NCI-H82 treated with DMSO at 0.1 percent for 48 hours (cell line): ENCODE measurements around the gene MRGPRF.

ENCODE experiments used
- DNase-seq: peaks from one replicate; lab custom pipeline; 2025; ENCODE audit not compliant: unreplicated experiment; lab: John Stamatoyannopoulos, UW

MRGPRF gene

GRCh38 chr11:68966894-68967780, 45.9 kb downstream of the MRGPRF start:
- no peak for DNase-seq

GRCh38 chr11:68965901-68966853, 46.9 kb downstream of the MRGPRF start:
- DNase-seq, result no peak

- DNase-seq, result no peak
Measured at GRCh38 chr11:68963779-68964178, 49.3 kb downstream of the MRGPRF start.

GRCh38 chr11:68962527-68963250, 50.4 kb downstream of the MRGPRF start:
- no peak for DNase-seq

- DNase-seq, result no peak
Measured at GRCh38 chr11:68961245-68961644, 51.8 kb downstream of the MRGPRF start.

- no peak for DNase-seq
Measured at GRCh38 chr11:68960294-68961071, 52.6 kb downstream of the MRGPRF start.

GRCh38 chr11:68959465-68960293, 53.4 kb downstream of the MRGPRF start:
- no peak for DNase-seq

- DNase-seq, result no peak
Measured at GRCh38 chr11:68958211-68958610, 54.8 kb downstream of the MRGPRF start.

- no peak for DNase-seq
Measured at GRCh38 chr11:68956547-68957254, 56.3 kb downstream of the MRGPRF start.

GRCh38 chr11:68956142-68956541, 56.9 kb downstream of the MRGPRF start:
- DNase-seq, result no peak

GRCh38 chr11:68955607-68955958, 57.5 kb downstream of the MRGPRF start:
- no peak for DNase-seq

GRCh38 chr11:68954836-68955606, 58.0 kb downstream of the MRGPRF start:
- DNase-seq, result no peak
